GM21723 (cell line): ENCODE measurements around the gene KCNIP4.

Experiments used
- ATAC-seq: cut with Tn5 transposase; IDR thresholded peaks from one replicate; pipeline ENCODE4 v1.9.1; 2021; ENCODE audit warnings: mild to moderate bottlenecking, moderate library complexity; ENCODE audit not compliant: unreplicated experiment

Gene KCNIP4

DNA sequence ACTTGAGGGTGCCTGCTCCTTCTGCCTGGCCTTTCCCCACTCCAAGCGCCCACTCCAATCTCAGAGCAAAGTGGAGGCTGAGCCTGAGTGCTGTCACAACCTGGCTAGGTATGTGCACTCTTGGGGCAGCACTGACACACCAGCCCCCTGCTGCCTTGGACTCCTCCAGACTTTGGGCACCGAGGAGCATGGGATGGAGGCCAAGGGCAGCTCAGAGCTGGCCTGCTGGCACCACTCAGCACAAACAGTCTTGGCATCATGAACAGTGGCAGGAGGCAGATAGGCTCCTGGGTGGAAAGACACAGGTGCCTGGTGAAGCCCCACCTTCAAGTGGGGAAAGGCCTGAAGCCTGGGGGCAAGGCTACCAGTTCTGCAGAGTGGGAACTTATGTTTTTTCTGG is 91.8 kb downstream of the KCNIP4 start:
- ATAC-seq = no peak

DNA sequence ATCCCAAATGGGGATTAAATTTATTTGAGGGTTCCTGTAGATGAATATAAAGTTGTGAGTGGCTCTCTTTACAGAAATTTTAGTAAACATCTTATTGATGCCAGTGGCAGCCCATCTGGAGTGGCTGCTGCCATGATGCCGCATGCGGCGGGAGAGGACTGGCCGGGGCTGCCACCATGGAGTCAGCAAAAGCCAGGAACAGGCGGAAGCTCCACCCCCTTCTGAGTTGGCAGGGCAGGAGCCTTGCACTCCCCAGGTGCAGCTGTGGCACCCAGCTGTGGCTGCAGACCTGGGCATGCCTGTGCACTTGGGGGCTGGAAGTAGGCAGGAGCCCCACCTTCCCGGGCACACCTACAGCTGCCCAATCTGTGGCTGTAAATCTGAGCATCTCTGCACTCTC is 92.3 kb downstream of the KCNIP4 start:
- ATAC-seq = no peak

DNA sequence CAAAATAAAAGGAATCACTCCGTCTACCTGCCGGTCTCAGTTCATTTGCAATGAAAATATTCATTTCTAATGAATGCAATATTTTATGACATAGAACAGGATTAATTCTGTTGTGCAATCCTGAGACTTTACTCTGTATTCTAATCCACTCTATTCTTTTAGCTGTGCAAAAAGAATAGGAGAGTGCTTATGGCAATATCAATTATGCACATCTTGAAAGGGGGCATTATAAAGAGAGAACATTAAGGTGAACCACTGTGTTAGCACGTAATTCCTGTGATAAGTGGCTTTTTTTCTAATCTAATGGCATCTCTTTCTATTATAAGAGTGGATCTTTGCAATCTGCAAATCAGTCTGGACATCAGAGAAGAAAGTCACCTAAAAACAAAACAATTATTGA is 99.5 kb downstream of the KCNIP4 start:
- ATAC-seq = no peak

DNA sequence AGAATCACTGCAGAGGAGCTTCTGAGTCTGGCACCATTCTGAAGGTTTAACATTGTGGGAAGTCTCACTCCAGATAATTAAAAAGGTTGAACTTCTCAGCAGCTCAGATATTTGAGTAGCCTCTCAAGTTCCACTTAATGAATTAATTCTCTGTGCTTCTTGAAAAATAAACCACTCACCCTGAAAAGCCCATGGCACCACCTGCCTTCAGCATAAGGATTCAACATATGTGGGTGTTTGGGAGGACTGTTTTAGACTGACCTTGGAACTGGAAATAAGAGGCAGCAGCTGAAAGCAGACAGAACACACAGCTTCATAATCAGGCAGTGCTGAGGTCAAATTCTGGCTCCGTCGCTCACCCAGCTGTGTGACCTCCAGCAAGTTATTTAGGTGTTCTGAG is 100.6 kb downstream of the KCNIP4 start:
- ATAC-seq = no peak

DNA sequence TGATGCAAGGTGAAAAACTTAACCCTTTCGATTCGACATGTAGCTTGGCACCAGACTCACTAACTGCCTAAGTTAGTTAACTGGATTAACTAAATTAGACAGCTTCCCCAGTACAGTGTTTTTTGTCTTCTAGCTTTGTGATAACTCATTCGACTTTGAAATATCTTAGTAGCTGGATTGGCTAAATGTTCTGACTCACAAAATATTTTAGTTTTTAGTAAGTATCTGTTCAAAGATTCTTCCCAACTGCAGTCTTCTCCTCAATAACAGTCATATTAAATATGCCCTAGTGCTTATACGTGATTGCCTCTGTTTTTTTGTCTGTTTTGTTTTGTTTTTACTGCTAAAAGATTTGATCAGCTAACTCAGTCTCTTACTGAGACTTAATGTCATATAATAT is 102.9 kb downstream of the KCNIP4 start:
- ATAC-seq = no peak

DNA sequence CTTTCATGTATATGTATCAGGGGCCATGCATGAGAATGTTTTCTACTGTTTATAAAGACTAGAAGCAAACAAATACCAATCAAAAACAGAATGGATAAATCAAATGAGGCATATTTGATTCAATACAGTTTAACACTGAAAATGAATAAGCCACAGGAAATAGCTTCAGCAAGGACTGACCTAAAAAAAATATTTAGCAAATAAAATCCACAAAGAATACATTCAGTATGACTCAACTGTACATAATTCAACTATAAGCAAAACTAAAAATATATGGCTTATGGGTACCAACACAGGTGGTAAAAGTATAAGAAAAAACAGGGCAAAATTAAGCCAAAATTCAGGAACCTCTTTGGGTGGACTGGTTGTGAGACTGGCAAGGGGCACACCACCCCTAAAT is 112.9 kb downstream of the KCNIP4 start:
- ATAC-seq = no peak

DNA sequence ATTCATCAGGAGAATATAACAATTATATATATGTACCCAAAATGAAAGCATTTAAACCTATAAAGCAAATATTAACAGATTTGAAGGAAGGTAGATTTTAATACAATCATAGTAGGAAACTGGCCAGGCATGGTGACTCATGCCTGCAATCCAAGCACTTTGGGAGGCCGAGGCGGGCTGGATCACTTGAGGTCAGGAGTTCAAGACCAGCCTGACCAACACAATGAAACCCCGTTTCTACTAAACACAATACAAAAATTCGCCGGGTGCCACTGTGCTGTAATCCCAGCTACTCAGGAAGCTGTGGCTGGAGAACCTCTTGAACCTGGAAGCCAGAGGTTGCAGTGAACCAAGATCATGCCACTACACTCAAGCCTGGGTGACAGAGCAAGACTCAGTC is 118.3 kb downstream of the KCNIP4 start:
- no peak for ATAC-seq

DNA sequence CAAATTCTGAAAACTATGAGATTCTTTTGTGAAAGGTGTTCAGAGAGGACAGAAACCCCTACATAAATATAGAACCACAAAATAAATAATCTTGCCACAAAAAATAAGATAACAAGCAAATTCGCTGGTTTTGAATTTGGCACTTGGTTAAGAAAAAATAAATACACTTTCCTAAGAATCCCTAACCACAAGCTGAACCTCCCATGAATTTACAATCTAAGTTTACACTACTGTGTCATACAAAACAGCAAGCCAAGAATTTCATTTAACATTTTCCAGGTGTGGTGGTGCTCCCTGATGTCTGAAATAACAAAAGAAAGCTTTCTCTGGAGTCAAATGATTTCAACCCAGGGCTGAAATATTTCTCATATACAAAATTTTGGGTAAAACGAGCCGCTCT is 121.0 kb downstream of the KCNIP4 start:
- no peak for ATAC-seq

DNA sequence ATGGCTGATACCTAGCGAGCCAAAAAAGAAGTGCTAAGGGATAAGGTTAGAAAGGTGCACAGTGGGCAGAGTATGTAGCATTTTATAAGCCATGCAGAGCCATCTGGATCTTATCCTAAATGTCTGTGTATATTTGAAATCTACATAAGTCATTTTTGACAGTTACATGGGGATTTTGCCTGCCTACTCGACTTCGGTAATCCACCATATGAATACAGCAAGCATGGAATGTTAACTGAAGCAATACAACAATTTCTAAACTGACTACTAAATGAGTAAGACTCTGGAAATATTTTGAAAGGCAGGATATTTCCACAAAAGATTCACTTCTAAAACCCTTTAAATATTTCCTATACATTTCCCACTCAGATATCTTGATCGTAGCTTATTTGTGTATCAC is 122.5 kb downstream of the KCNIP4 start:
- no peak for ATAC-seq

DNA sequence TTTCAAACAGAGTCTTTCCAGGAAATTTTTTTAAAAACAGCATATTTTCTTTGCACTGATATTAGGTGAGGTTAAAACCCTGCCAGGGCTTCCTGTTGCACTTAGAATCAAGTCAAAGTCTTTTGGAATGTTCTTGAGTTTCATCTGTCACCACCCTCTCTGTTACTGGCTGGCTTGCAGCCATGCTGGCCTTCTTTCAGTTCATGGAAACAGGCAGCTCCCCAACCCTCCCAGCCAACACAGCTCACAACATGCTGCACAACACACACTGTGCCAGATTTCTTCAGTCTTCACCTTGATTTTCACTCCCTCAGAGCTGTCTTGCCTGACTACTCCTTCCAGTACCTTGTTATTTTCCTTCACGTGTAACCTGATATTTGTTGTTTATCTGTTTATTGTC is 129.5 kb downstream of the KCNIP4 start:
- ATAC-seq = no peak

DNA sequence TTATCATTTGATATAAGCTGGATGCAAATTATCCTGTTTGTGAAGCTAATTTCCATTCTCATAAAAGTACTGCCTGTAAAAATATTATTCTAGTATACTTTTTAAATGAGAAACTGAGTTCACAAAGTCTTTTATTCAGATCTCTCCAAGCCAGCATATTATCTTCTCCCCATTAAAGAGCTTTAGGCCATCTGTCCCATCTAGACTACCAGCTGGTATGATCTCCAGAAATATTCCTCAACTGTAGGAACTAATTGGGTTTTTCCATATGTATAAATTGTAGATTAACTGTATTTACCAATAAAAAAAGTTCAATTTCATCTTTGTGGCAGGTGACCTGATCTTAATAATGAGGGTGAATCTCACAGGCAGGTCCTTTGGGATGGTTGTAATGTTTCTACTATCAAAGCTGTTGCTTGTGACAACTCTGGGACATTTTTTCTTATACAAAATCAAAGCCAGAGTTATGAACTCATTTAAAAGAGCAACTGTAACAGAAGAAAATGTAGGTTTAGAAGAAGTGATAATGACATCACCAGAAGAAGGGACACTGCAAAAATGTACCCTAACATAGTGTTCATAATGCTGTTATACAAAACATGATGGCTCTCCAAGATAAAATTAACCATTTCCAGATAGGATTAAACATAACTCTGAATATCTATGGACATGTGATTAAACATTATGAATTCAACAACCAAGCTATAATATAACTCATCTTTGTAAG is 132.8 kb downstream of the KCNIP4 start:
- ATAC-seq = no peak

DNA sequence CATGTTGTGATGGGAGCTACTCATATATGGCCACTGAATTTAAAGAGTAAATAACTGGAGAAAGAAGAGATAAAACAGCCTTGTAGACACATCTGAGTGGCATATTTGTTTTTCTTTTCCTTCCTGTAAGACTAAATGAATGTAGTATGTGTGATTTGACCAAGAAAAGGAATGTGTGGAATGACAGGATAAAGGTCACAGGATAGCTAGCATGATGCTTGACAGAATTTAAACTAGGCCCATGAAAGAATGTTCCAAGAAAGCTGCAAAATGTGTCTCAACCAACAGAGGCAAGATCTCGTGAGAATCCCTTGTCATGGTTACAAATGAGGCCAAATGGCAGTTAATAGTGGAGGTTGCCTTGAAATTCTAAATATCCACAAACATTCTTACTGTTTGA is 137.0 kb downstream of the KCNIP4 start:
- ATAC-seq = no peak

DNA sequence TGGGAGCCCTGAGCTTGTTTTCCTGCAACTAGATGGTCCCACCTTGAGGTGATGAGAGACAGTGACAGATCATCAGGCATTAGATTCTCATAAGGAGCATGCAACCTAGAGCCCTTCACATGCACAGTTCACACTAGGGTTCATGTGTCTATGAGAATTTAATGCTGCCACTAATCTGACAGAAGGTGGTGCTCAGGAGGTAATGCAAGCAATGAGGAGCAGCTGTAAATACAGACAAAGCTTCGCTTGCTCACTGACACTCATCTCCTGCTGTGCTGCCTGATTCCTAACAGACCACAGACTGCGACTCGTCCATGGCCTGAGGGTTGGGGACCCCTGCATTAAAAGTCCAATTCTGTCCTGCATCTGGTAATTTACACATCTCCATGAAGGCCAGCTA is 141.6 kb downstream of the KCNIP4 start:
- no peak for ATAC-seq

DNA sequence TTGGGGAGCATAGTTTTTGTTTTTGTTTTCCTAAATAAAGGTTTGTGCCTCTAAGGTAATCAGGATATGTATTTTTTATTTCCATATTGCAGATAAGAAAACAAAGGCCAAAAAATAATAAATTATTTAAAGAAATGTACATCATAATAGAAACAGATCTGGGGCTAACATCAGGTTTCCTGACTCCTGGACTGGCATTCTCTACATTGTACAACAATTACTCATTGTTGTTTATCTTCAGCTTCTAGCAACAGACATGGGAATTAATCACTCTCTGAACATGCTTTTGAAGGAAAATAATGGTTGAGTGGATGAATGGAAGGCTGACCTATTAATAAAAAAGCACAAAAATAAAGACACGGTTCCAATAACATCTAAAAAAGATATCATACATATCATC is 146.2 kb downstream of the KCNIP4 start:
- no peak for ATAC-seq

DNA sequence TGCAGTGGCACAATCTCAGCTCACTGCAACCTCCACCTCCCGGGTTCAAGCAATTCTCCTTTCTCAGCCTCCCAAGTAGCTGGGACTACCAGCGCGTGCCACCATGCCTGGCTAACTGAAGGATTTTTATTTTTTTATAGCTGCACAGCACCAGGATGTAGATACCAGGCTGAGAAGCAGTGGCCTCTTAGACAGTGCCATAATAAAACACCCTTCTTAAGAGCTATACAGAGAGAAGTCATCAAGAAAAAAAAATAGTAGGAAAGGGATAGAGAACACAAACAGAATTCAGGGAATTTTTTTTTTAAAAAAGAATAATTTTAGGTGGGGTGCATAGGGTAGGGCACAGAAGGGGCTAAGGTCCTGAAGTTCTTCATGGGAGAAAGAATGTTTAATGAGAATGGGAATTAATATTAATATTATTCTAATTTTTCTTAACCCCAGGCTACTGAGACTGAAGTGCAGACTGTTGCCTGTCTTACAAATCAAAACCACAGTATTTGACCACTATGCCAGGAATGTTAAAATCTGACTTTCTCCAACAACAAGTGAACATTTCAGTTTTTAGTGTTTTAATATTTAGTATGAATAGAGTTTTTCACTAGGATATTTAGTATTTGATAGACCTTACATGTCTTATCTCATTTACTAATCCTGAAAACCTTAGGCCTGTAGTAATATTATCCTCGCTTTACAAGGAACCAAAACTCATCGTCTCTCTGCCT is 146.7 kb downstream of the KCNIP4 start:
- ATAC-seq = no peak

DNA sequence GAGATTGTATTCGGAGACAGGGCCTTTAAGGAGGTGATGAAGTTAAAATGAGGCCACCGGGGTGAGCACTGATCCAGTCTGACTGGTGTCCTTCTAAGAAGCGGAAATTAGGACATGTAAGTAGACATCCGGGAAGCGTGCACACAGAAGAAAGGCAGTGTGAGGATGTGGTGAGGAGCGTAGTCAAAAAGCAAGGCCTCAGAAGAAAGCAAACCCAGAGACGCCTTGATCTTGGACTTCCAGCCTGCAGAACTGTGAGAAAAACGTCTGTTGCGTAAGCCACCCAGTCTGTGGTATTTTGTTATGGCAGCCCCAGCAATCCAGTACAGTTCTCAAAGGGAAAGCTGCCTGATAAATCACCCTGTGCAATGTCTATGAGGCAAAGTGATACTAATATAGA is 153.5 kb downstream of the KCNIP4 start:
- ATAC-seq = no peak

DNA sequence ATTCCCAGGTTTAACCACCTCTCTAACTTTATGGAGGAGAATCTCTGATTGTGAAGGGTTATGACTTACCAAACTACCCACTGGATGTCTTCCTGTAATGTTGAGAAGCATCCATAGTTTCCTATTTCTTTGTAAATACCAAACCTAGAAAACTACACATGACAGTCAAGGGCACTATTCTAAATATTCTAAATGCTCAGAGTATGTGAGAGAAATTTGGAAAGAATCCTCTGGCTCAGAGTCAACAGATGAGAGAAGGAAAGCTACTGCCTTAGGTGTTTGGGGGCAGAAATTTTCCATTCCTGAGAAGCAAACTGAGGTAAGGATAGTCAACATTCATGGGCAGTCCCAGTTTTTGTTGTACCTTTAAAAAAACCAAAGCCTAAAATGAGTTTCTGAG is 155.8 kb downstream of the KCNIP4 start:
- no peak for ATAC-seq

DNA sequence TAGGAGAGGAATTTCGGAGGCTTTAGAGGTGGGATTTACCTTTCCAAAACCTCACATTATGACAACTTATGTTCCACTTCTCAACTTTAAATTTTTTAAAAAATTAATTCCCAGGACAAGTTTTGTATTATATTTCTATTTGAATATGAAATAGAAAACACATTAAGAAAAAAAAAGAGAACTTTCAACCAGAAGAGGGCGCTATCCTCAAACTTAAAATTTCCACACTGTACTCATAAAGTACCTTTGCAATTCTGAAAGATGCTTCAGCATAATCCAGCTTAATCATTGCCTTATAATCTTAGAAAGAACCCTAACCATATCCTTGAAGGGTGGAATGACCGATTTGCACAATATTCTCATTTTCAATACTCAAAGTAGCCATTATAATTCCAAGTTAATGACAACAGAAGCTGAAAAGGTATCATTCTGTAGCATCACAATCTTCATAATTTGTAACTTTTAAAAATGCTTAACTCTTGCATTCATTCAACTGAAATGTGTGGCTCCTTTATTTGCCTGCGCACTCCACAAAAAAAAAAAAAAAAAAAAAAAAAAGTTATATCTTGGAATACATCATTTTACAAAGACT is 158.0 kb downstream of the KCNIP4 start:
- no peak for ATAC-seq

DNA sequence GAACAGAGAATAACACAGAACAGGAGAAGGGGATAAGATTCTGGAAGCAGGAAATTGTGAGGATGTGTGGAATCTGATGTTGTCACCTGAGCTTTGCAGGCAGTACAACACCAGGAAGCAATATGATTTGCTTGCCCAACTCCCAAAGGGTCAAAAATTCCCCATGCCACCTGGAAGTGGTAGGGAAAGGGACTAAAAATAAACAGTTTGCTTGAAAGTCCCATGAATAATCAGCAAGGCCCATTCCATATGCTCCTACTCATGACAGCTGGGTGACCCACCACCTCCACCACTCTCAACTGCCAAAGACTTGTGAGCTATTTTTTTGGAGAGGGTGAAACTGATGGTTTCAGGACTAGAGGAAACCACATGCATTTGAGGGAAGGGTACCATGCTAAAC is 168.4 kb downstream of the KCNIP4 start:
- ATAC-seq = no peak

DNA sequence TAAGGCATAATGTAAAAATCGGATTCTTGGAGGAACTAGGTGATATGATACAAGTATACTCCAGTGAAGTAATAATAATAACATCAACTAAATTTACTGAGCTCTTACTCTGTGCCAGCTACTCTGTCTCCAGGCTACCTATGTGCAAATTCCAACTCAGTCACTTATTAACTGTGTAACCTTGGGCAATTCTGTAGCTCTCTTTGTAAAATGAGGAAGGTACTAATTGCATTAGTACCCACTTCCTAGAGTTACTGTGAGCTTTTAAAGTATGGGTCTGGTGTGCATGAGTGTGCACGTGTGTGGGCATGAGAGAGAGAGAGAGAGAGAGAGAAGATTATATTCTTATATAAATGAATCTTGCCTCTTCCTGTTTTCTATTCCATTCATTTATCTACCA is 169.9 kb downstream of the KCNIP4 start:
- ATAC-seq = no peak

DNA sequence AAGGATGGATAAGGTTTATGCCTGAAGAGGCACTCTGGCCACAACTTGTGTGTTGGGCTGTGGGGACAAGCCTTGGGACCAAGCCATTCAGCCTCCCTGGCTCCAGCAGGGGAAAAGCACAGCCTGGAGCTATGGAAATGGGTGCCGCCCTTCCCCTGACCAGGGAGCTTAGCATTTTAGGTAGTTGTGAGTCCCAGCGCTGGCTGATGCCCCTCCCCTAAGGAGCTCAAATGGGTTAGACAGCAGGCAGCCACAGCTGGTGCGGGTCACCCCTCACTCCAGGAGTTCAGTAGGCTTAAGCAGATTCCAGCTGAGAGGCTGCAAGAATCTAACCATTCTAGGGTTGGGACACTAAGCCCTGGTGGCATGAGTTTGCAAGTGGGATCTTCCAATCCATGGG is 172.9 kb downstream of the KCNIP4 start:
- no peak for ATAC-seq

DNA sequence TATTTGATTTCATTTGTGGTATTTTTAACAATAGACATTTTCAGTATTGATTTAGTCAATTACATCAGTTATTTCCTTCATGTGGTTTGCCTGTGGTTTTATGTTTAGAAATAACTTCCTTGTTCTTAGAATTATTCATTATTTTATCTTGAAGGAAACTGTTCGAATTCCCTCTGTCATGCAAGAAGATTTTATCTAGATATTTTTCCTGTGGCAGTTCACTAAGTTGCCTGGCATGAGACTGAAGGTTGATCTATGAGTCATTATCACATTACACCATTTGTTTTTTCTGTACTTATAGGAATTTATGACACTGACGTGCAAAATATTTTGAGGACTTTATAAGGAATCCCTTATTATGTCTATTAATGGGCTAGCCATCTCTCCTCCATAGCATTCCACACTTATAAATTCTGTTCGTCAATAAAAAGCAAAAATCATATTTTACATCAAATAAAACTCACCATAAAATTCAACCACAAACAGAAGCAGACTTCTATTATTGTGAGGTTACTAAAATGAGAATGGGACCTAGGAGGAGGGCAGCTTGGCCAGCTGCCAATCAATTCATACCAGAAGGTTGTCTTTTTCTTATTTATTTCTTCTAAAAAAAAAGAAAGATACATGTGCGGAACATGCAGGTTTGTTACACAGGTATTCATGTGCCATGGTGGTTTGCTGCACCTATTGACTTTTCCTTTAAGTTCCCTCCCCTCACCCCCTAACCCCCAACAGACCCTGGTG is 179.0 kb downstream of the KCNIP4 start:
- ATAC-seq = no peak
